ENCODE results near the gene CFAP126.
"Not testable (repeated sequence)": the region's sequence is repeated elsewhere in the genome, so short reads cannot be mapped to it uniquely, and the experiment has no call there.

The CFAP126 gene, protein sequence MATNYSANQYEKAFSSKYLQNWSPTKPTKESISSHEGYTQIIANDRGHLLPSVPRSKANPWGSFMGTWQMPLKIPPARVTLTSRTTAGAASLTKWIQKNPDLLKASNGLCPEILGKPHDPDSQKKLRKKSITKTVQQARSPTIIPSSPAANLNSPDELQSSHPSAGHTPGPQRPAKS

DNA sequence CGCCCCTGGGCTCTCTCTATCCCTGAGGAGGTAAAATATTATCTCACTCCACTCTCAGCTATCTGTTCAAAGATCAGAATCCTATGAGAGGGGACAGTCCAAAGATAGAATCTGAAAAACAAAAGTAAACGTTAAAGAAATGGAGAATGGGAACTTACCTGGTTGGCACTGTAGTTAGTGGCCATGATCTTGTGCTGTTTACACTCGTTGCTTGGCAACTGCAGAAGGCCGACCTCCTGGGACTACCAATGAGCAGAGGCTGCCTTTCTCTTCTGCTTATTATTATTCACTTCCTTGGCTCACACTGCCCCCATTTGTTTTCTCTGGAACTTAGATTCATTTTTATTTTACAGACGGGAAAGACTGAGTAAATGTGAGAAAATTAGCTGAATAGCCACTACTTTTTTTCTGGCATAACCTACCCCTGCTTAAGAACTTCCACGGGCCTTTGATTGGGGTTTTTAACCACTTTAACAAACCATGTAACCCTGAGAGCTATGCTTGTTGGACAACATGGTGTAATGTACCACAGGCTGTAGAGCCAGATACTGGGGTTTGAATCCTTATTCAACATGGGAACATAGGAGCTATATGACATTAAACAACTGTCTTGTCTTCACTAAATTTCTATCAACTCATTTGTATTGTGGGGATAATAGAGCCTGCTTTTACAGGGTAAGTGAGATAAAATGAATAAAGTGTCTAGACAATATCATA, at the start of gene CFAP126:
Gene CFAP126 (minus strand): TSS at position 193 of the 717 bp plus-strand sequence. CDS start 8 bp downstream, at position 185.
- no peak within 1 kb of the TSS for H3K27ac ChIP-seq
- TF ChIP-seq EZH2 (IDR thresholded peaks at IDR 0.05): no peak
- no peak for TF ChIP-seq POLR2AphosphoS5 (IDR thresholded peaks at IDR 0.05; ENCODE audit: borderline replicate concordance, low read depth, low read length)
- TF ChIP-seq FOXP2 (optimal IDR thresholded peaks at IDR 0.05; ENCODE audit: control extremely low read depth, extremely low read length, insufficient read depth): no peak
- H3K9me3 ChIP-seq (ENCODE audit: low read depth, low read length): no peaks in the 10 kb centered on the region
- no peak within 1 kb of the TSS for H3K9ac ChIP-seq (ENCODE audit: insufficient read length)
- H3K36me3 ChIP-seq (ENCODE audit: insufficient read depth, low read length): peaks cover 7% of the 10 kb centered on the region
- no peak within 1 kb of the TSS for H3K4me3 ChIP-seq
- DNase-seq (ENCODE audit: low read depth, low spot score): no peak

DNA sequence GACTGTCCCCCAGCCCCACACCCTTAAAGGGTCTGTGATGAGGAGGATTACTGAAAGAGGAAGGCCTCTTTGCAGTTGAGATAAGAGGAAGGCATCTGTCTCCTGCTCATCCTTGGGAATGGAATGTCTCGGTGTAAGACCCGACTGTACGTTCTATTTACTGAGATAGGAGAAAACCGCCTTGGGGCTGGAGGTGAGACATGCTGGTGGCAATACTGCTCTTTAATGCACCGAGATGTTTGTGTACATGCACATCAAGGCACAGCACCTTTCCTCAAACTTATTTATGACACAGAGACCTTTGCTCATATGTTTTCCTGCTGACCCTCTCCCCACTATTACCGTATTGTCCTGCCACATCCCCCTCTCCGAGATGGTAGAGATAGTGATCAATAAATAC, 45.4 kb upstream of the CFAP126 start:
- H3K27ac ChIP-seq; H3K4me3 ChIP-seq; H3K9me3 ChIP-seq (ENCODE audit: low read depth, low read length); H3K9ac ChIP-seq (ENCODE audit: insufficient read length); H3K36me3 ChIP-seq (ENCODE audit: insufficient read depth, low read length); DNase-seq (ENCODE audit: low read depth, low spot score): not testable (repeated sequence)

DNA sequence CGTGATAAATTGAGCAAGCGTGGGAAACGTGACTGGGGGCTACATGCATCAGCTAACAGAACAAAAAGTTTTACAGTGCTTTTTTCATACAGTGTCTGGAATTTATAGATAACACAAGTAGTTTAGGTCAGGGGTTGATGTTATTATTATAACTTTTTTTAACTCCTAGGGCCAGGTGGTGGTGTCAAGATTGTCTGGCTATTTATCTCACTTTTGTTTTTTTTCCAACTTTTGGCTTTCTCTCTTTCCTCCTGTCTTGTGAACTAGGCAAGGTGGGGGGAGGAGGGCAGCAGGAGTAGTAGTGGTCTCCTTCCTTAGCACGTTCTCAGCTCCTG, 42.9 kb upstream of the CFAP126 start:
- H3K27ac ChIP-seq; H3K9ac ChIP-seq (ENCODE audit: insufficient read length); H3K9me3 ChIP-seq (ENCODE audit: low read depth, low read length); H3K36me3 ChIP-seq (ENCODE audit: insufficient read depth, low read length); DNase-seq (ENCODE audit: low read depth, low spot score); H3K4me3 ChIP-seq: not testable (repeated sequence)

DNA sequence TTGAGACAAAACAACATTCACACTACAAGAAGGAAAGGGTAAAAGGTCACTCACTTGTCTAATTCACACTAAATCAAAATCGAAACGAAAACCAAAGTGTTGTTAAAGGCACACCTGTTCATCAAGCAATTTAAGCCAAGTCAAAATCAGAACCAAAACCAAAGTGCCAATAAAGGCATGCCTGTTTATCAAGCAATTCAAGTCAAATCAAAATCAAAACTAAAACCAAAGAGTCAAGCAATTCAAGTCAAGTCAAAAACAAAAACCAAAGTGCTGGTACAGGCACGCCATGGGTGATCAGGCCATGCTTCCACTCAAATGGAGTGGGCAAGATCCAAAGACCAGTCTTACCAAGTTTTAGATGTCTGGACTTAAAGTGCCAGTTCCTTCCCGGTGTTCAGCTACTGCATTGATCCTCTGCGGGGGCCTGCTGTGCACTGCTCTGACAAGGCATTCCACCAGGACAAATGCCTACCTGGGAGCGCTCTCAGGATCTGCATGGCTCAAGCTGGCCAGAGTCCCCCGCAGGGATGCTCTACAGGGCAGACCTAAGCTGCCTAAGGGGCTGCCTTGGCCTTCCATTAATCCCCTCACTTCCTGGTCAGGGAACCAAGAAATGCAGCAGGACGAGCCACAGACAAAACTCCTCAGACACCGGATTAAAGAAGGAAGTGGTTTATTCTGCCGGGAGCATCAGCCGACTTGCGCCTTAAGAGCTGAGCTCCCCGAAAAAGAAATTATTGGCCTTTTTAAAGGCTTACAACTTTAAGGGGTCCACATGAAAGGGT, 42.4 kb upstream of the CFAP126 start:
- H3K36me3 ChIP-seq (ENCODE audit: insufficient read depth, low read length); H3K27ac ChIP-seq; DNase-seq (ENCODE audit: low read depth, low spot score); H3K9ac ChIP-seq (ENCODE audit: insufficient read length); H3K4me3 ChIP-seq; H3K9me3 ChIP-seq (ENCODE audit: low read depth, low read length): not testable (repeated sequence)

DNA sequence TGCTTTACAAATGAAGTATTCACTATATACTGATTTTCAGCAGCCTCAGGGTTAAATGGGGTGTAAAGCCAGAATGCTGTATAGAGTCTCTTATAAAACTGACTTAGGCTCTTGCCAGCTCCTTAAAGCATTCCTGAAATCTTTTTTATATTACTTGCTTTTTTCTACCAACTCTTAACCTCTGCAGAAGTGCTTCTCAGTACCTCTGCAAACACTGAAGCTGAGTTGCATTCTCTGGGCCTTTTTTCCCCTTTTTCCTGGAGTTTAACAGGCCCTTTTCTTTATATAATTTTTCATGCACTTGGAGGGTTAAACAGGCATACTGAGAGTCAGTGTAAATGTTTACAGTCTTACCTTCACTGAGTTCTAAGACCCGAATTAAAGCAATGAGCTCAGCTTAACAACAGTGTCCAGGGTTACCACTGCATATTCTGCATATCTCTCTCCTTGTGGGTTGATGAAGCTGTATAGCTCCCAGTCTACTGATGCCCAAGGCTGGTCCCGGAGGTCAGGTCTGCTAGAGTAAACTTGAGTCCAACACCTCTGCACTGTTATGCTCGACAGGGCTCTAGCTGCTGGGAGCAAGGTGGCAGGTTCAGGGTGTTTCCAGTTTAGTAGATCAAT, 40.9 kb upstream of the CFAP126 start:
- Histone ChIP-seq H3K9me3 (ENCODE audit: low read depth, low read length) (no peaks in the 10 kb centered on the region), H3K4me3 (no peak overlapping the region), H3K9ac (ENCODE audit: insufficient read length) (no peak overlapping the region), H3K36me3 (ENCODE audit: insufficient read depth, low read length) (no peaks in the 10 kb centered on the region), H3K27ac (no peak overlapping the region)
- DNase-seq (ENCODE audit: low read depth, low spot score): no peak
- no peak for TF ChIP-seq FOXP2 (optimal IDR thresholded peaks at IDR 0.05; ENCODE audit: control extremely low read depth, extremely low read length, insufficient read depth)
- no peak for TF ChIP-seq POLR2AphosphoS5 (IDR thresholded peaks at IDR 0.05; ENCODE audit: borderline replicate concordance, low read depth, low read length)
- TF ChIP-seq EZH2 (IDR thresholded peaks at IDR 0.05): no peak

DNA sequence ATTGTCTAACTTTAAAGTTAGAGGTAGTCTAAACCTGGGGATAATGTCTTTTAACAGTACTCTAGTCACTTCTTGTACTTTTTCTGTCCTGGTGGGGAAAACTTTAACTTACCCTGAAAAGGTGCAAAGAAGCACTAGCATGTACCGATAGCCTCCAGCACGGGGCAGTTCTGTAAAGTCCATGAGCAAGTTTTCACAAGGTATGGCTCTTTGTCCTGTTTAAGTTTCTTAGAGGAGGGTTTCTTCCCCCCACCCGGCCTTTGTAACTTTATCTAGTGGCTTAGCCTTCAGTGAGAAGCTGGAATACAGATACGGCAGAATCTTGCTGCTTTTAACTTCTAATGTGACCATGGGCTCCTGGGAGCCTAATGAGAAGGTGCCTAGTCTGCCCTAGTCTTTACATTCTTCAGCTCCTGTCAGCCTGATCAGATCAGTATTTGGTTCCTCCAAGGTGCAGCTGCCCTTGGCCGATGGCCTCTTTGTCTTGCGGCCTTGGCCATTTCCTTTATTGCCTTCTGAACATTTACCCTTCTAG, 39.8 kb upstream of the CFAP126 start:
- no peaks in the 10 kb centered on the region for H3K9me3 ChIP-seq (ENCODE audit: low read depth, low read length)
- TF ChIP-seq EZH2 (IDR thresholded peaks at IDR 0.05): no peak
- no peak for TF ChIP-seq FOXP2 (optimal IDR thresholded peaks at IDR 0.05; ENCODE audit: control extremely low read depth, extremely low read length, insufficient read depth)
- no peak for TF ChIP-seq POLR2AphosphoS5 (IDR thresholded peaks at IDR 0.05; ENCODE audit: borderline replicate concordance, low read depth, low read length)
- no peak for DNase-seq (ENCODE audit: low read depth, low spot score)
- no peak overlapping the region for H3K4me3 ChIP-seq
- H3K9ac ChIP-seq (ENCODE audit: insufficient read length): no peak overlapping the region
- no peaks in the 10 kb centered on the region for H3K36me3 ChIP-seq (ENCODE audit: insufficient read depth, low read length)
- no peak overlapping the region for H3K27ac ChIP-seq

- not testable (repeated sequence) for H3K27ac ChIP-seq; H3K36me3 ChIP-seq (ENCODE audit: insufficient read depth, low read length); H3K4me3 ChIP-seq; H3K9me3 ChIP-seq (ENCODE audit: low read depth, low read length); DNase-seq (ENCODE audit: low read depth, low spot score); H3K9ac ChIP-seq (ENCODE audit: insufficient read length)
Measured at GRCh38 chr1:161406551-161406950, 38.9 kb upstream of the CFAP126 start.

DNA sequence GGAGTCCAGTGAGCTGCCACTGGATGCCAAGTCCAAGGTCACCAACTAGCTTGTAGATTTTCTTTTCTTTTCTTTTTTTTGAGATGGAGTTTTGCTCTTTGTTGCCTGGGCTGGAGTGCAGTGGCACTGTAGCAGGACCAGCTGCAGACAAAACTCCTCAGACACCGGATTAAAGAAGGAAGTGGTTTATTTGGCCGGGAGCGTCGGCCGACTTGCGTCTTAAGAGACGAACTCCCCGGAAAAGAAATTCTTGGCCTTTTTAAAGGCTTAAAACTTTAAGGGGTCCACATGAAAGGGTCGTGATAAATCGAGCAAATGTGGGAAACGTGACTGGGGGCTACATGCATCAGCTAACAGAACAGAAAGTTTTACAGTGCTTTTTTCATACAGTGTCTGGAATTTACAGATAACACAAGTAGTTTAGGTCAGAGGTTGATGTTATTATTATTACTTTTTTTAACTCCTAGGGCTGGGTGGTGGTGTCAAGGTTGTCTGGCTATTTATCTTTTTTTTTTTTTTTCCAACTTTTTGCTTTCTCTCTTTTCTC, 36.4 kb upstream of the CFAP126 start:
- TF ChIP-seq POLR2AphosphoS5 (IDR thresholded peaks at IDR 0.05; ENCODE audit: borderline replicate concordance, low read depth, low read length) (no peak), EZH2 (IDR thresholded peaks at IDR 0.05) (no peak), FOXP2 (optimal IDR thresholded peaks at IDR 0.05; ENCODE audit: control extremely low read depth, extremely low read length, insufficient read depth) (no peak)
- no peak for DNase-seq (ENCODE audit: low read depth, low spot score)
- no peaks in the 10 kb centered on the region for H3K36me3 ChIP-seq (ENCODE audit: insufficient read depth, low read length)
- no peak overlapping the region for H3K4me3 ChIP-seq
- H3K27ac ChIP-seq: no peak overlapping the region
- no peak overlapping the region for H3K9ac ChIP-seq (ENCODE audit: insufficient read length)
- no peaks in the 10 kb centered on the region for H3K9me3 ChIP-seq (ENCODE audit: low read depth, low read length)

All from SK-N-MC (cell line).